NCI-H2107 treated with DMSO at 0.1 percent for 48 hours (cell line): ENCODE measurements around the gene GPATCH4.

Experiments used
- DNase-seq: peaks from one replicate; lab custom pipeline; 2025; ENCODE audit not compliant: unreplicated experiment; lab: John Stamatoyannopoulos, UW

GPATCH4 gene

DNA sequence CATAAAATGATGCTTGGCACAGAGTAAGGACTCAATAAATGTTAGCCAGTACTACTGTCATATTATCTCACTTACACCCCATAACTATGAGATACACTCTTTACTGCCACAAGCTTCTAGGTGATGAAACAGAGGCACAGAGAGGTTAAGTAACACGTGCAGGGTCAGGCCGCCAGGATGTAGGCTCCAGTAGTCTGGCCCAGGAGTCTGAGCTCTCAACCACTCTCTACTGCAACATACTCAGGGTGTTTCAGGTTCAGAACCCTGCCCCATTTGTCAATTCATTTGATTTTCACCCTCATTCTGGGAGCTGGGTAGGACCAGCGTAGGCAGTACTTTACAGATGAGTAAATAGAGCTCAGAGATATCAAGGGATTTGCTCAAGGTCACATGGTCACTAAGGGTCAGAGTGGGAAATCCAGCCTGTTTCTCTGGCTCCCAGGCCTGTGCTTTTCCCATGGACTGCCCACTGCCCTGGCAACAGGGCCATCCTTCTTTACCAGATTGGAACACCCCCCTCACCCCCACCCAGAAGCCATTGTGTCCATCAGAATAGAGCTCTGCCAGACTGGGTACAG is 50.1 kb downstream of the GPATCH4 start:
- DNase-seq, result no peak

- DNase-seq, result no peak
Observed at GRCh38 chr1:156550346-156550745, 50.9 kb downstream of the GPATCH4 start.

GRCh38 chr1:156549831-156550230 is 51.4 kb downstream of the GPATCH4 start:
- no peak for DNase-seq

DNA sequence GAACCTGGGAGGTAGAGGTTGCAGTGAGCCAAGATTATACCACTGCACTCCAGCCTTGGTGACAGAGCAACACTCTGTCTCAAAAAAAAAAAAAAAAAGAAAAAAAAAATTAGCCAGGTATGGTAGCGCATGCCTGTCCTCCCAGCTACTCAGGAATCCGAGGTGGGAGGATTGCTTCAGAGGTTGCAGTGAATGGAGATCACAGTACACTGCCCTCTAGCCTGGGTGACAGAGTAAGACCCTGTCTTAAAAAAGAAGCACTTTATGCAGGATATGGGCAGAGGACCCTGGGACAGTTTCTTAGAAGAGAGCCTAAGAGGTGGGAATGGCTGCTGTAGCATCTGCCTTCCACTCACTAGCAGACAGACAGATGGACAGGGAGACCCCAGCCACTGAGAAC is 51.9 kb downstream of the GPATCH4 start:
- no peak for DNase-seq

- DNase-seq, result no peak
Observed at GRCh38 chr1:156547982-156548381, 53.3 kb downstream of the GPATCH4 start.

DNA sequence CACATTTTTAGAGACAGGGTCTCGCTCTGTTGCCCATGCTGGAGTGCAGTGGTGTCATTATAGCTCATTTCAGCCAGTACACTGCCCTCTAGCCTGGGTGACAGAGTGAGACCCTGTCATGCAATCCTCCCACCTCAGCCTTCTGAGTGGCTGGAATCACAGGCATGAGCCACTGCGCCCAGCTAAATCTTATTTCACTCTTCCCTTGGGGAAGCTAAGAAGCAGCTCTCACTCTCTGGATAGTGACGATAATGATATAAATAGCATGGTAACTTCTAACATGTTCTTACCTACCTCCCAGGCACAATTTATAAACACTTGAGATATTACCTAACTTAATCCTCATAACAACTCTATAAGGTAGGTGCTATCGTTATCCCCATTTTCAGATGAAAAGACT is 53.8 kb downstream of the GPATCH4 start:
- no peak for DNase-seq

- DNase-seq, result no peak
Observed at GRCh38 chr1:156546267-156546666, 55.0 kb downstream of the GPATCH4 start.

GRCh38 chr1:156544592-156545102 is 56.6 kb downstream of the GPATCH4 start:
- no peak for DNase-seq
